Neural progenitor cell (in vitro differentiated cells): ENCODE results near the gene TXNL4B.

Experiments
- EZH2 ChIP-seq: fragments of 200-600 bp; sonication (generic); IDR thresholded peaks from 2 replicates; pipeline ENCODE4 v1.6.1; 2017; ENCODE audit warnings: antibody characterized with exemption, mild to moderate bottlenecking, moderate library complexity
- EZH2phosphoT487 ChIP-seq: fragments of 200-600 bp; sonication (generic); IDR thresholded peaks from 2 replicates; pipeline ENCODE4 v1.6.1; 2017; ENCODE audit warnings: antibody characterized with exemption
- TF ChIP-seq, protein P1 (sequence below): fragments of 200-600 bp; sonication (generic); IDR thresholded peaks from 2 replicates; pipeline ENCODE4 v1.5.1; 2017; ENCODE audit warnings: antibody characterized with exemption, mild to moderate bottlenecking

DNA sequence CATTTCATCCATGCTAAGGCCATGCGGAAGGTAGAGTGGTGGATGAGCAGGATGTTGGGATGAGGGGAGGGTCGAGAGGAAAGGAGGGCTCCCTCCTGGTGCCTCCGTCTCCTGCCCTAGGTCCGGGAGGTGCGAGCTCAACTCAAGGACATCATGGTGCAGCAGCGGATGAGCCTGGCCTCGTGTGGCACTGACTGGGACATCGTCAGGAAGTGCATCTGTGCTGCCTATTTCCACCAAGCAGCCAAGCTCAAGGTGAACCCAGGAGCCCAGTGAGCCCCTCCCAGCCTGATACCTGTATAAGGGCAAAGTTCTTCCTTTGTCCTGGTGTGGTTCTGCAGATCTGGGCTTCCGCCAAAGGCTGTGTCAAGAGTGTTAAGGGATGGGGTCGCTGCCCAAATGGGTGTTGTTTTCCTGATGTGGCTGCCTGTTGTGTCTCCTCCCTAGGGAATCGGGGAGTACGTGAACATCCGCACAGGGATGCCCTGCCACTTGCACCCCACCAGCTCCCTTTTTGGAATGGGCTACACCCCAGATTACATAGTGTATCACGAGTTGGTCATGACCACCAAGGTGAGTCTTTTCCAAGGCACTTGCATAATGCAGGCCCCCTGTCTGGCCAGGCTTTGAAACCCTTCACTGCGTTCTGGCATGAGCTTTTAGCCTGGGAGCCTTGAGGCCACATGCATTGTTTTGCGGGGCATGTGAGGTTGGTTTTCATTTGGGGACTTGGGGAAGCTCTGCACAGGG is 15.1 kb upstream of the TXNL4B start:
- TF ChIP-seq EZH2phosphoT487: no peak
- TF ChIP-seq, protein P1, sequence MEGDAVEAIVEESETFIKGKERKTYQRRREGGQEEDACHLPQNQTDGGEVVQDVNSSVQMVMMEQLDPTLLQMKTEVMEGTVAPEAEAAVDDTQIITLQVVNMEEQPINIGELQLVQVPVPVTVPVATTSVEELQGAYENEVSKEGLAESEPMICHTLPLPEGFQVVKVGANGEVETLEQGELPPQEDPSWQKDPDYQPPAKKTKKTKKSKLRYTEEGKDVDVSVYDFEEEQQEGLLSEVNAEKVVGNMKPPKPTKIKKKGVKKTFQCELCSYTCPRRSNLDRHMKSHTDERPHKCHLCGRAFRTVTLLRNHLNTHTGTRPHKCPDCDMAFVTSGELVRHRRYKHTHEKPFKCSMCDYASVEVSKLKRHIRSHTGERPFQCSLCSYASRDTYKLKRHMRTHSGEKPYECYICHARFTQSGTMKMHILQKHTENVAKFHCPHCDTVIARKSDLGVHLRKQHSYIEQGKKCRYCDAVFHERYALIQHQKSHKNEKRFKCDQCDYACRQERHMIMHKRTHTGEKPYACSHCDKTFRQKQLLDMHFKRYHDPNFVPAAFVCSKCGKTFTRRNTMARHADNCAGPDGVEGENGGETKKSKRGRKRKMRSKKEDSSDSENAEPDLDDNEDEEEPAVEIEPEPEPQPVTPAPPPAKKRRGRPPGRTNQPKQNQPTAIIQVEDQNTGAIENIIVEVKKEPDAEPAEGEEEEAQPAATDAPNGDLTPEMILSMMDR: no peak
- no peak for TF ChIP-seq EZH2
